ENCODE data around the gene TMEM158.

GRCh38 chr3:45241206-45241605 is 15.1 kb upstream of the TMEM158 start:
- TF ChIP-seq CTCF (IDR thresholded peaks at IDR 0.05; ENCODE audit: poor library complexity, severe bottlenecking): no peak
- no peak for TF ChIP-seq POLR2AphosphoS5 (IDR thresholded peaks at IDR 0.05)
- TF ChIP-seq REST (IDR thresholded peaks at IDR 0.05; ENCODE audit: borderline replicate concordance): no peak
- TF ChIP-seq SMC3 (conservative IDR thresholded peaks at IDR 0.05; ENCODE audit: poor library complexity): no peak
- no peak for TF ChIP-seq EZH2 (IDR thresholded peaks at IDR 0.05; ENCODE audit: borderline replicate concordance, insufficient read depth, low read length, poor library complexity, severe bottlenecking)
- TF ChIP-seq RAD21 (conservative IDR thresholded peaks at IDR 0.05): no peak
- no peak for TF ChIP-seq TAF1 (IDR thresholded peaks at IDR 0.05; ENCODE audit: low read depth)
- TF ChIP-seq MXI1 (conservative IDR thresholded peaks at IDR 0.05; ENCODE audit: poor library complexity, severe bottlenecking): no peak
- no peak for TF ChIP-seq EP300 (conservative IDR thresholded peaks at IDR 0.05; ENCODE audit: poor library complexity, severe bottlenecking)
